Neural cell (in vitro differentiated cells): Measurements from ENCODE around the gene MTRR. TPM values are rescaled to one million over a fixed set of nuclear protein-coding genes. Genes with fewer than 3 reads are reported as not detected.
A peak's percentile ranks its signal among the peaks of the same experiment; 100 is the strongest.

Source experiments
- H2AFZ ChIP-seq: fragments of 200-600, 300-800 bp; sonication (generic), shearing (Covaris generic); 2 replicates; pipeline ENCODE4 v1.6.0; 2014; ENCODE audit warnings: low read depth, mild to moderate bottlenecking, antibody characterized with exemption, low read length, moderate library complexity
- H3F3A ChIP-seq: fragments of 200-600 bp; shearing (Covaris generic); 2 replicates; pipeline ENCODE4 v1.6.1; 2016; ENCODE audit warnings: mild to moderate bottlenecking, moderate library complexity, mixed read lengths, antibody characterized with exemption, low read length; ENCODE audit not compliant: insufficient read depth, poor library complexity, severe bottlenecking
- H3K27ac ChIP-seq: fragments of 200-600, 300-800 bp; sonication (generic), shearing (Covaris generic); 2 replicates; pipeline ENCODE4 v1.5.1; 2014; ENCODE audit warnings: mild to moderate bottlenecking, low read length, moderate library complexity
- H3K27me3 ChIP-seq: fragments of 300-800, 200-600 bp; sonication (generic), shearing (Covaris generic); 2 replicates; pipeline ENCODE4 v1.6.0; 2014; ENCODE audit warnings: mild to moderate bottlenecking, low read depth, low read length, moderate library complexity; ENCODE audit not compliant: insufficient read depth
- H3K36me3 ChIP-seq: fragments of 300-800, 200-600 bp; sonication (generic), shearing (Covaris generic); 2 replicates; pipeline ENCODE4 v1.5.1; 2014; ENCODE audit warnings: mild to moderate bottlenecking, antibody characterized with exemption, low read length, moderate library complexity; ENCODE audit not compliant: insufficient read depth
- H3K4me2 ChIP-seq: fragments of 300-800, 200-600 bp; sonication (generic), shearing (Covaris generic); 2 replicates; pipeline ENCODE4 v1.6.0; 2014; ENCODE audit warnings: mild to moderate bottlenecking, low read length
- H3K4me3 ChIP-seq: fragments of 300-800, 200-600 bp; sonication (generic), shearing (Covaris generic); 2 replicates; pipeline ENCODE4 v1.5.1; 2014; ENCODE audit warnings: mild to moderate bottlenecking, low read length, moderate library complexity
- H3K79me2 ChIP-seq: fragments of 200-600 bp; shearing (Covaris generic); replicated peaks from 2 replicates; pipeline ENCODE4 v1.6.0; 2014; ENCODE audit warnings: mild to moderate bottlenecking, low read length, moderate library complexity; ENCODE audit not compliant: insufficient read depth
- H3K9ac ChIP-seq: fragments of 300-800, 200-600 bp; sonication (generic), shearing (Covaris generic); 2 replicates; pipeline ENCODE4 v1.6.1; 2016; ENCODE audit warnings: mild to moderate bottlenecking, low read length, mixed read lengths
- H3K9me2 ChIP-seq: fragments of 200-600 bp; shearing (Covaris generic); 2 replicates; pipeline ENCODE4 v1.6.1; 2016; ENCODE audit warnings: mild to moderate bottlenecking, low read length, mixed read lengths; ENCODE audit not compliant: insufficient read depth
- H3K9me3 ChIP-seq: fragments of 200-600, 300-800 bp; sonication (generic), shearing (Covaris generic); 2 replicates; pipeline ENCODE4 v1.6.1; 2016; ENCODE audit warnings: mild to moderate bottlenecking, mixed run types, low read length, moderate library complexity, mixed read lengths
- H4K20me1 ChIP-seq: fragments of 200-600 bp; shearing (Covaris generic); 2 replicates; pipeline ENCODE4 v1.6.1; 2016; ENCODE audit warnings: mild to moderate bottlenecking, mixed run types; ENCODE audit not compliant: insufficient read depth
- EP300 ChIP-seq: fragments of 450-650 bp; conservative IDR thresholded peaks from 2 replicates; pipeline ENCODE4 v1.6.1; 2014; ENCODE audit warnings: antibody characterized with exemption, mild to moderate bottlenecking, moderate library complexity; ENCODE audit not compliant: poor library complexity, severe bottlenecking
- EZH2 ChIP-seq: fragments of 200-600, 300-800 bp; shearing (Covaris generic), sonication (generic); IDR thresholded peaks from 2 replicates; pipeline ENCODE4 v1.6.1; 2014; ENCODE audit warnings: antibody characterized with exemption, low read length, borderline replicate concordance, mild to moderate bottlenecking; ENCODE audit not compliant: insufficient read depth, poor library complexity, severe bottlenecking
- MXI1 ChIP-seq: fragments of 450-650 bp; conservative IDR thresholded peaks from 2 replicates; pipeline ENCODE4 v1.6.1; 2014; ENCODE audit warnings: antibody characterized with exemption, mild to moderate bottlenecking; ENCODE audit not compliant: poor library complexity, severe bottlenecking
- POLR2AphosphoS5 ChIP-seq: IDR thresholded peaks from 2 replicates; pipeline ENCODE4 v1.6.1; 2012
- RAD21 ChIP-seq: fragments of 450-650 bp; conservative IDR thresholded peaks from 2 replicates; pipeline ENCODE4 v1.6.1; 2014; ENCODE audit warnings: antibody characterized with exemption, mild to moderate bottlenecking, moderate library complexity
- SMC3 ChIP-seq: fragments of 450-650 bp; conservative IDR thresholded peaks from 2 replicates; pipeline ENCODE4 v1.6.1; 2014; ENCODE audit warnings: antibody characterized with exemption, mild to moderate bottlenecking, moderate library complexity; ENCODE audit not compliant: poor library complexity
- TAF1 ChIP-seq: IDR thresholded peaks from 2 replicates; pipeline ENCODE4 v1.6.1; 2012; ENCODE audit warnings: low read depth
- polyA plus RNA-seq: library from polyadenylated mRNA; depleted of rRNA; stranded (reverse); fragments of >200 nt; gene quantifications from 2 replicates; pipeline ENCODE4 v1.2.3, GENCODE V29; 2014
- TF ChIP-seq, protein P1 (sequence below): fragments of 450-650 bp; IDR thresholded peaks from 2 replicates; pipeline ENCODE4 v1.5.1; 2014; ENCODE audit warnings: antibody characterized with exemption, mild to moderate bottlenecking, moderate library complexity; ENCODE audit not compliant: poor library complexity, severe bottlenecking
- TF ChIP-seq, protein P2 (sequence below): IDR thresholded peaks from 2 replicates; pipeline ENCODE4 v1.6.1; 2012; ENCODE audit warnings: borderline replicate concordance

MTRR gene
- polyA plus RNA-seq, 1 donor from 2014 or later = 34.1 TPM

DNA sequence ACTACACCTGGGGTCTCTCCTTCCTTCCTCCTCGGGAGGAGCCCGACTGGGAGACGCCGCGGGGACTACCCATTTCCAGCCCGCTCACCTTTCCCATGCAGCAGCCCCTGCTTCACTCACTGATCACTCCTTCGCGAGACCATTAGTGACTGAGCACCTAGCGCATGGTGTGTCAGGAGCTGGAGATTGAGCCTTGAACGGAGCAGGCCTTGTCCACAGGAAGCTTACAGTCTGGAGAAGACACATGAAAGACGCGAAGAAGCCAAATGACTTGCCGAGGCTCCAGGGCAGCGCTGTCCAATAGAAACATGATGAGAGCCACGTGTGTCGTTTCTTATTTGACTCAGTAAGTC, 17.7 kb upstream of the MTRR start:
- H3K4me2 ChIP-seq = no peak overlapping the region
- peak overlapping the region; percentile 63 for H3K4me3 ChIP-seq
- TF ChIP-seq, protein P1, sequence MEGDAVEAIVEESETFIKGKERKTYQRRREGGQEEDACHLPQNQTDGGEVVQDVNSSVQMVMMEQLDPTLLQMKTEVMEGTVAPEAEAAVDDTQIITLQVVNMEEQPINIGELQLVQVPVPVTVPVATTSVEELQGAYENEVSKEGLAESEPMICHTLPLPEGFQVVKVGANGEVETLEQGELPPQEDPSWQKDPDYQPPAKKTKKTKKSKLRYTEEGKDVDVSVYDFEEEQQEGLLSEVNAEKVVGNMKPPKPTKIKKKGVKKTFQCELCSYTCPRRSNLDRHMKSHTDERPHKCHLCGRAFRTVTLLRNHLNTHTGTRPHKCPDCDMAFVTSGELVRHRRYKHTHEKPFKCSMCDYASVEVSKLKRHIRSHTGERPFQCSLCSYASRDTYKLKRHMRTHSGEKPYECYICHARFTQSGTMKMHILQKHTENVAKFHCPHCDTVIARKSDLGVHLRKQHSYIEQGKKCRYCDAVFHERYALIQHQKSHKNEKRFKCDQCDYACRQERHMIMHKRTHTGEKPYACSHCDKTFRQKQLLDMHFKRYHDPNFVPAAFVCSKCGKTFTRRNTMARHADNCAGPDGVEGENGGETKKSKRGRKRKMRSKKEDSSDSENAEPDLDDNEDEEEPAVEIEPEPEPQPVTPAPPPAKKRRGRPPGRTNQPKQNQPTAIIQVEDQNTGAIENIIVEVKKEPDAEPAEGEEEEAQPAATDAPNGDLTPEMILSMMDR = peak; percentile 33
- no peak for TF ChIP-seq MXI1
- no peaks in the 10 kb centered on the region for H3K9me2 ChIP-seq
- no peaks in the 10 kb centered on the region for H4K20me1 ChIP-seq
- no peaks in the 10 kb centered on the region for H3K79me2 ChIP-seq
- H2AFZ ChIP-seq = no peak overlapping the region
- no peaks in the 10 kb centered on the region for H3K9me3 ChIP-seq
- no peaks in the 10 kb centered on the region for H3K36me3 ChIP-seq
- no peaks in the 10 kb centered on the region for H3F3A ChIP-seq
- no peak overlapping the region for H3K27ac ChIP-seq
- no peak overlapping the region for H3K9ac ChIP-seq
- H3K27me3 ChIP-seq = peaks cover 15% of the 10 kb centered on the region

DNA sequence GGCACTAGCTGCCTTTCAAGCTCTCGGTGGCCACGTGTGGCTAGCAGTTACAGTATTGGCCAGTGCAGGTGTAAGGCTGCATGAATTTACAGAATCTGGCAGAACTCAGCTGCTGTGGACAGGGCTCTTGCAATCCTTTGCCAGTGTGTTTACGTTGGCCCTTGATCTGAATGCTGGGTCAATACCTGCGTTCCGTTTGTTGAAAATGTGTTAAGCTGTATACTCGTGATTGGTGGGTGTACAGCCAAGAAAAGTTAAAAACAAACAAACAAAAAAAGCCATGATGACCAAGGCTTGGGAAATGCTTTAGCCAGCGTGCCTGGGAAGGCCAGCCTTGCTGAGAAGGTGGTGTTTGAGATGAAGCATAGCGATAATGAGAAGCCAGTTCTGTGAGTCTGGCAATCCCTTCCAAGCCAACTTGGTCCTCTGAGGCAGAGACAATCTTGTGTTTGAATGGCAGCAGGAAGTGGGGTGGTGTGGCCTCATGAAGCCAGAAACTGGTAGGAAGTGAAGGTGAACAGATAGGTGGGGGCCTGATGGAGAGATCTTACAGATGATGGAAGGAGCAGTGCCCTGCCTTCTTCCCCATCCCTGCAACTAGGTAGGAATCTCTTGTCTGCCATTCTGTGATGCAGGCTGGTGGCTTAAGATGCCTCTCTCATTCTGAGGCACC, 17.2 kb upstream of the MTRR start:
- Histone ChIP-seq H3K9ac (no peak overlapping the region), H3K4me2 (no peak overlapping the region), H3K9me3 (no peaks in the 10 kb centered on the region), H3F3A (no peaks in the 10 kb centered on the region), H3K36me3 (no peaks in the 10 kb centered on the region), H3K27ac (no peak overlapping the region), H3K4me3 (peak overlapping the region; percentile 63), H3K27me3 (peaks cover 15% of the 10 kb centered on the region), H4K20me1 (no peaks in the 10 kb centered on the region), H3K9me2 (no peaks in the 10 kb centered on the region), H2AFZ (no peak overlapping the region), H3K79me2 (no peaks in the 10 kb centered on the region)
- TF ChIP-seq EZH2 (no peak), SMC3 (no peak), MXI1 (no peak), RAD21 (no peak), TAF1 (no peak), EP300 (no peak), POLR2AphosphoS5 (no peak)
- TF ChIP-seq, protein P1 = no peak
- TF ChIP-seq, protein P2, sequence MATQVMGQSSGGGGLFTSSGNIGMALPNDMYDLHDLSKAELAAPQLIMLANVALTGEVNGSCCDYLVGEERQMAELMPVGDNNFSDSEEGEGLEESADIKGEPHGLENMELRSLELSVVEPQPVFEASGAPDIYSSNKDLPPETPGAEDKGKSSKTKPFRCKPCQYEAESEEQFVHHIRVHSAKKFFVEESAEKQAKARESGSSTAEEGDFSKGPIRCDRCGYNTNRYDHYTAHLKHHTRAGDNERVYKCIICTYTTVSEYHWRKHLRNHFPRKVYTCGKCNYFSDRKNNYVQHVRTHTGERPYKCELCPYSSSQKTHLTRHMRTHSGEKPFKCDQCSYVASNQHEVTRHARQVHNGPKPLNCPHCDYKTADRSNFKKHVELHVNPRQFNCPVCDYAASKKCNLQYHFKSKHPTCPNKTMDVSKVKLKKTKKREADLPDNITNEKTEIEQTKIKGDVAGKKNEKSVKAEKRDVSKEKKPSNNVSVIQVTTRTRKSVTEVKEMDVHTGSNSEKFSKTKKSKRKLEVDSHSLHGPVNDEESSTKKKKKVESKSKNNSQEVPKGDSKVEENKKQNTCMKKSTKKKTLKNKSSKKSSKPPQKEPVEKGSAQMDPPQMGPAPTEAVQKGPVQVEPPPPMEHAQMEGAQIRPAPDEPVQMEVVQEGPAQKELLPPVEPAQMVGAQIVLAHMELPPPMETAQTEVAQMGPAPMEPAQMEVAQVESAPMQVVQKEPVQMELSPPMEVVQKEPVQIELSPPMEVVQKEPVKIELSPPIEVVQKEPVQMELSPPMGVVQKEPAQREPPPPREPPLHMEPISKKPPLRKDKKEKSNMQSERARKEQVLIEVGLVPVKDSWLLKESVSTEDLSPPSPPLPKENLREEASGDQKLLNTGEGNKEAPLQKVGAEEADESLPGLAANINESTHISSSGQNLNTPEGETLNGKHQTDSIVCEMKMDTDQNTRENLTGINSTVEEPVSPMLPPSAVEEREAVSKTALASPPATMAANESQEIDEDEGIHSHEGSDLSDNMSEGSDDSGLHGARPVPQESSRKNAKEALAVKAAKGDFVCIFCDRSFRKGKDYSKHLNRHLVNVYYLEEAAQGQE = no peak
